GM18511 (cell line): ENCODE data around the gene ANKRD39.
A peak's percentile ranks its signal among the peaks of the same experiment; 100 is the strongest.
"Not testable (repeated sequence)": the region's sequence is repeated elsewhere in the genome, so short reads cannot be mapped to it uniquely, and the experiment has no call there.

Experiments
- ATAC-seq: cut with Tn5 transposase; IDR thresholded peaks from one replicate; pipeline ENCODE4 v1.9.1; 2021; ENCODE audit warnings: mild to moderate bottlenecking, moderate library complexity; ENCODE audit not compliant: unreplicated experiment

ANKRD39 gene, protein sequence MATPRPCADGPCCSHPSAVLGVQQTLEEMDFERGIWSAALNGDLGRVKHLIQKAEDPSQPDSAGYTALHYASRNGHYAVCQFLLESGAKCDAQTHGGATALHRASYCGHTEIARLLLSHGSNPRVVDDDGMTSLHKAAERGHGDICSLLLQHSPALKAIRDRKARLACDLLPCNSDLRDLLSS

DNA sequence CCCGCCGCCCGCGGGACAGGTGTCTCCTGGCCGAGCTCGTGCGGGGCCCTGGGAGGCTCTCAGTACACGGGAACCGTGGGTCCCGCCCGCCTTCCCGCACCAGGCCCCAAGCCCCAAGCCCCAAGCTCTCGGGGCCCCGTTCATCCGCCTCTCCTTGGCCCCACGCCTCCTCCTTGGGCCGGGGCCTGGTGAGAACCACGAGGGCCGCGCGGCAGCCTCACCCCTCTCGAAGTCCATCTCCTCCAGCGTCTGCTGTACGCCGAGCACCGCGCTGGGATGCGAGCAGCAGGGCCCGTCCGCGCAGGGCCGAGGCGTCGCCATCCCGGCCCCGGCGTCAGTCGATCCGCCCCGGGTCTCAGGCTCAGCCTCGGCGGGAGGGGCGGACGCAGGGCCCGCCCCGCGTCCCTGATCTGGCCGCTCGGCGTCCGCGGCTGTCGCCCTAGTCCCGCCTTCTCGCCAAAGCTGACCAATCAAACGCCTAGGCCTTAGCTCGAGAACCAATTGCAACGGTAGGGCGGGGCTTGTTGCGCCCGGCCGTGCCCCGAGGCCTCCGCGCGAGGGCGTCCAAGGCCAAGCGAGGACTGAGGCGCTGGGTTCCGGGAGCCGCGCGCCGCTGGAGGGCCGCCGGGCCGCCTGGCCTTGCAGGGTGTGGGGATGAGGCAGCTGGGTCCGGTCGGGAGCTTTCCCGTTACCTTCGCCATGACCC is at the start of gene ANKRD39:
Gene ANKRD39 (minus strand): TSS at position 350 of the 706 bp plus-strand sequence. CDS start 29 bp downstream, at position 321.
- ATAC-seq = peak; percentile 96

GRCh38 chr2:96906729-96907114 is 48.9 kb upstream of the ANKRD39 start:
- ATAC-seq = no peak

DNA sequence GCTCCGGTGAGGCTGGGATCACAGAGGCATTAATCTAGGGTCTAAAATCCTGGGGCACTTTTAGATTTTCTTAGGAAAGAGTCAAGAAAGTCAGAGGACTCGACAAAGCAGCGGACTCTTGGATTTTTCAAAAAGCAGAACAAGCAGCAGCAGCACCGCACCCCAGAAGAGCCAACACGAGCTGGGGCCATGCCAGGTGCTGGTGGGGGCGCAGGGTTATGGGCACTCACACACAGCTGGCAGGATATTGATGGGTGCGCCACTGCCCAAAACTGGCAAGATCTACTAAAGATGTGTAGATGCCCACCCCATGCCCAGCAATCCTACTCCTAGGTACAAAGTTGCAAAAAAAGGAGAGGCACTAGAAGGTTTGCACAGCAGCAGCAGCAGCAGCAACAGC is 46.0 kb upstream of the ANKRD39 start:
- no peak for ATAC-seq

- ATAC-seq = no peak
Observed at GRCh38 chr2:96903318-96903717, 45.5 kb upstream of the ANKRD39 start.

GRCh38 chr2:96900237-96900636 is 42.4 kb upstream of the ANKRD39 start:
- no peak for ATAC-seq

GRCh38 chr2:96899413-96899741 is 41.6 kb upstream of the ANKRD39 start:
- no peak for ATAC-seq

GRCh38 chr2:96898641-96899412 is 41.0 kb upstream of the ANKRD39 start:
- ATAC-seq = no peak

GRCh38 chr2:96898135-96898505 is 40.3 kb upstream of the ANKRD39 start:
- no peak for ATAC-seq

DNA sequence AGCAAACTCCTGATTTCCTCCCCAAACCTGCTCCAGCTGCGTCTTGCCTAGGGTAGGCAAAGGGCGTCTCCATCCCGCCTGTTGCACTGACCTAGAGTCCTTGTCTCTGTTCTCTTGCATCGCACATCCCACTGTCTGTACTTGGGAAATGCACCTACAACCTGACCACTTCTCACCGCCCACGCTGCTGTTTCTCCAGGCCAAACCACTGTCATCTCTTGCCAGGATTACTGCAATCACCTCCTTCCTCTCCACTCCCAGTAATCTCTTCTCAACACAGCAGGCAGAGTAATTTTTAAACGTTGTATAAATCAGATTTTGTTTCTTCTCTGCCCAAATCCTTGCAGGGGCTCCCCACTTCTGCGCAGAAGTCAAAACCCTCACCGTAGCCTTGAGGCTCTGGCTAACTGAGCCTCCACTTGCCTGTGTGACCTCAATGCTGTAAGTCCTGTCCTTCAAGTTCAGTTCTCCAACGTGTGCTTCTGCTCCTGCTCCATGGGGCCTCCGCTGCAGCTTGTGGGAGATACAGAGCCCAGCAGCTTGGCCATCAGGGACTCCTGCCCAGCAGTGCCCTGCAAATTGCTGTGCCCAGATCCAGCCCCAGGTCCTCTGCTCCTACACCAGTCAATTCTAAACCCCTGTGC is 39.8 kb upstream of the ANKRD39 start:
- no peak for ATAC-seq

DNA sequence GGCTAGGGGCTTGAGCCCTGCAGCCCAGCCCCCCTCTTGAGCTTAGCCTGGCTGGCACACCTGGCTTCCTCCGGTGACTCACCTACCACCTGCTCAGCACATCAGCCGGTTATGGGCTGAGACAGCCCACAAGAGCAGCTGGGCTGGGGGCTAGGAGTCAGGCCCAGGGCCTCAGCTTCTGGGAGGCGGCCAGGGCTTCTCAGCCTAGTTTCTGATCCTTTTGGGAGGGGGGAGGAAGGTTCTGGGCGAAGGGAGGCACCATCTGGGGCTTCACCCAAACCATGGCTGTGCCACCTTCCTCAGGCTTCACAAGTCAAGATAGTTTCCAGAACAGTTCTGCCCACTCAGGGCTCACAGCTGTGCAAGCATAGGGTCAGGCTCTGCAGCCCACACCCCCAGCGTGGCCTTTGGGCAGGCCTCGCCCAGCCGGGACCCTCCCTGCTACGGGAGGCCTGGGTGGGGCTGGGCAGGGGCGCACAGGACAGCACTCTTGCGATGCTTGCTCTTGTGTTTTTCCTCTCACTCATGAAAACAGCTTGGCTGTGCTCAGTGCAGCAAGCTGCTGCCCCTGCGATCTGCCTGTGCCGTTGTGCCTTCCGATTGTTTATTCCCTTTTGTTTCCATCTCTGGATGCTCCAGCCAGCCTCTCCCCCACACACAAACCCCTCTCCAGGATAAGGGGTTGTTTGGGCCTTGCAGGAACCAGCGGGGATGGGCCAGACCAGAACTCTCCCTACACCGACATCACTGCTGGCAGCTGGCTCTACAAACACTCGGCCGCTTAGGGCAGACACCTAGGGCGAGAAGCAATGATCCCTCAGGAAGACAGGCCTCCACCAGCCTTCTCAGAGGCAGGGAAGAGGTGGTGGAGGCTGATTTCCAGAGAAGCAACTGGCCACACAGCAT is 38.2 kb upstream of the ANKRD39 start:
- ATAC-seq = no peak

DNA sequence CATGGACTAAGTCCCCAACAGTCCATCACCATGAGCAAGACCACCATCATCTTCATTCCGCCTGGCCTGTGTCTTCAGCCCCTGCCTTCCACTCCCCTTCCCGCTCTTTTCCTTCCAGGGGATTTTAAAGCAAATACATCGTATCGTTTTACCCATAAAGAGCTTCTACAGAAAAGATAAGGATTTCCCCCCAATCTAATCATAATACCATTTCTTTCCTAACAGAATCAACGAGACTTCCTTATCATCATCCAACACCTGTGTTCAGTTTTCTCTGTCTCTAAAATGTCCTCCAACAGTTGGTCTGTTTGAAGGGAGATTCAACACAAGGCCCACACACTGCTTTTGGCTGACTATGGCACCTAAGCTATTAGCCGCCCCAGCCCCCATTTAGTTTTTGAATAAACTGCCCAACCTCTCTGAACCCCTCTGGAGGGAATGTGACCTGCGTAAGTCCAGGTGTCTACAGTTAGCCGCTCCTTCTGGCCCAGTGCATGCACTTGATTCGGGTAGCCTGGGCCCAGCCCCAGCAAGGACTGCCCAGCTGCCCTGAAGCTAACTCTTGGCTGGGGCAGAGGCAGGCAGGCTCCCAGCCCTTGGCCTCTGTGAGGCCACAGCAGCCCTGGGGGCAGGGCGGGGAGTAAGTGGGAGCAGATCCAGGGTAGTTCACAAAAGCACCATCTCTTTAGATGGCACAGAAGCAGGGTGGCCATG is 37.4 kb upstream of the ANKRD39 start:
- no peak for ATAC-seq

- no peak for ATAC-seq
Observed at GRCh38 chr2:96894151-96894531, 36.3 kb upstream of the ANKRD39 start.

- no peak for ATAC-seq
Observed at GRCh38 chr2:96893289-96894150, 35.7 kb upstream of the ANKRD39 start.

- no peak for ATAC-seq
Observed at GRCh38 chr2:96891591-96892333, 33.9 kb upstream of the ANKRD39 start.

- ATAC-seq = no peak
Observed at GRCh38 chr2:96890726-96891385, 33.0 kb upstream of the ANKRD39 start.

DNA sequence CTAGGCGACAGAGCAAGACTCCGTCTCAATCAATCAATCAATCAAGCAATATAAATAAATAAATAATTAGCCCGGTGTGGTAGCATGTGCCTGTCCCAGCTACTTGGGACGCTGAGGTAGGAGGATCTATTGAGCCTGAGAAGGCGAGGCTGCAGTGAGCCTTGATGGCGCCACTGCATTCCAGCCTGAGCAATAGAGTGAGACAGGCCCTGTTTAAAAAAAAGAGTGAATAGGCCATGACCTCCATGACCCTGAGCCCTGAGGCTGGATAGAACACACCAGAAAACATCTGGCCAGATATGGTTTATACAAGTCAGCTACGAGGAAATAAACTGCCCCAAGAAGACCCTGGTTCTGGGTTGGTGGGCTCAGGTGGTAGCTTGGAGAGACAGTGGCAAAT is 32.4 kb upstream of the ANKRD39 start:
- ATAC-seq = no peak

DNA sequence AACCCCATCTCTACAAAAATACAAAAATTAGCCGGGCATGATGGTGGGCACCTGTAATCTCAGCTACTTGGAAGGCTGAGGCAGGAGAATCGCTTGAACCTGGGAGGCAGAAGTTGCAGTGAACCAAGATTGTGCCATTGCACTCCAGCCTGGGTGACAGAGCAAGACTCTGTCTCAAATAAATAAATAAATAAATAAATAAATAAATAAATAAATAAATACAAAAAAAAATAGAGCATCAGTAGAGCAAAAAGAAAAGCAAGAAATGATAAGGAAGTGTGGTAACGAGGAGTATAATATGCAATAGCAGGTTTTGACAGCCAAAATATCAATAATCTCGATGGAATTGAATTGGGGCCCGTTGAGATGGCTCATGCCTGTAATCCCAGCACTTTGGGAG is 31.7 kb upstream of the ANKRD39 start:
- ATAC-seq = not testable (repeated sequence)
